ENCODE measurements around the gene TBL1Y. TPM values are rescaled to one million over a fixed set of nuclear protein-coding genes. Genes with fewer than 3 reads are reported as not detected.

TBL1Y gene
- total and polyA plus RNA-seq, 2 experiments from 2014 or later: 2.6 to 5.8 TPM

DNA sequence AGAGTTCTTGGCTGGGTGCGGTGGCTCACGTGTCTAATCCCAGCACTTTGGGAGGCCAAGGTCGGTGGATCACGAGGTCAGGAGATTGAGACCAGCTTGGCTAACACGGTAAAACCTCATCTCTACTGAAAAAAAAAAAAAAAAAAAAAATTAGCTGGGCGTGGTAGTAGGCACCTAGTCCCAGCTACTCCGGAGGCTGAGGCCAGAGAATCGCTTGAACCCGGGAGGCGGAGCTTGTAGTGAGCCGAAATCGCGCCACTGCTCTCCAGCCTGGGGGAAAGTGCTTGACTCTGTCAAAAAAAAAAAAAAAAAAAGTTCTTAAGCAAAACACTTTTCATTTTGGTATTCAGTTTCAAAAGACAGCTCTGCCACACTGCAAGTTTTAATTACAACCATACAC is 37.9 kb downstream of the TBL1Y start (continued):
- TF ChIP-seq, protein P1, sequence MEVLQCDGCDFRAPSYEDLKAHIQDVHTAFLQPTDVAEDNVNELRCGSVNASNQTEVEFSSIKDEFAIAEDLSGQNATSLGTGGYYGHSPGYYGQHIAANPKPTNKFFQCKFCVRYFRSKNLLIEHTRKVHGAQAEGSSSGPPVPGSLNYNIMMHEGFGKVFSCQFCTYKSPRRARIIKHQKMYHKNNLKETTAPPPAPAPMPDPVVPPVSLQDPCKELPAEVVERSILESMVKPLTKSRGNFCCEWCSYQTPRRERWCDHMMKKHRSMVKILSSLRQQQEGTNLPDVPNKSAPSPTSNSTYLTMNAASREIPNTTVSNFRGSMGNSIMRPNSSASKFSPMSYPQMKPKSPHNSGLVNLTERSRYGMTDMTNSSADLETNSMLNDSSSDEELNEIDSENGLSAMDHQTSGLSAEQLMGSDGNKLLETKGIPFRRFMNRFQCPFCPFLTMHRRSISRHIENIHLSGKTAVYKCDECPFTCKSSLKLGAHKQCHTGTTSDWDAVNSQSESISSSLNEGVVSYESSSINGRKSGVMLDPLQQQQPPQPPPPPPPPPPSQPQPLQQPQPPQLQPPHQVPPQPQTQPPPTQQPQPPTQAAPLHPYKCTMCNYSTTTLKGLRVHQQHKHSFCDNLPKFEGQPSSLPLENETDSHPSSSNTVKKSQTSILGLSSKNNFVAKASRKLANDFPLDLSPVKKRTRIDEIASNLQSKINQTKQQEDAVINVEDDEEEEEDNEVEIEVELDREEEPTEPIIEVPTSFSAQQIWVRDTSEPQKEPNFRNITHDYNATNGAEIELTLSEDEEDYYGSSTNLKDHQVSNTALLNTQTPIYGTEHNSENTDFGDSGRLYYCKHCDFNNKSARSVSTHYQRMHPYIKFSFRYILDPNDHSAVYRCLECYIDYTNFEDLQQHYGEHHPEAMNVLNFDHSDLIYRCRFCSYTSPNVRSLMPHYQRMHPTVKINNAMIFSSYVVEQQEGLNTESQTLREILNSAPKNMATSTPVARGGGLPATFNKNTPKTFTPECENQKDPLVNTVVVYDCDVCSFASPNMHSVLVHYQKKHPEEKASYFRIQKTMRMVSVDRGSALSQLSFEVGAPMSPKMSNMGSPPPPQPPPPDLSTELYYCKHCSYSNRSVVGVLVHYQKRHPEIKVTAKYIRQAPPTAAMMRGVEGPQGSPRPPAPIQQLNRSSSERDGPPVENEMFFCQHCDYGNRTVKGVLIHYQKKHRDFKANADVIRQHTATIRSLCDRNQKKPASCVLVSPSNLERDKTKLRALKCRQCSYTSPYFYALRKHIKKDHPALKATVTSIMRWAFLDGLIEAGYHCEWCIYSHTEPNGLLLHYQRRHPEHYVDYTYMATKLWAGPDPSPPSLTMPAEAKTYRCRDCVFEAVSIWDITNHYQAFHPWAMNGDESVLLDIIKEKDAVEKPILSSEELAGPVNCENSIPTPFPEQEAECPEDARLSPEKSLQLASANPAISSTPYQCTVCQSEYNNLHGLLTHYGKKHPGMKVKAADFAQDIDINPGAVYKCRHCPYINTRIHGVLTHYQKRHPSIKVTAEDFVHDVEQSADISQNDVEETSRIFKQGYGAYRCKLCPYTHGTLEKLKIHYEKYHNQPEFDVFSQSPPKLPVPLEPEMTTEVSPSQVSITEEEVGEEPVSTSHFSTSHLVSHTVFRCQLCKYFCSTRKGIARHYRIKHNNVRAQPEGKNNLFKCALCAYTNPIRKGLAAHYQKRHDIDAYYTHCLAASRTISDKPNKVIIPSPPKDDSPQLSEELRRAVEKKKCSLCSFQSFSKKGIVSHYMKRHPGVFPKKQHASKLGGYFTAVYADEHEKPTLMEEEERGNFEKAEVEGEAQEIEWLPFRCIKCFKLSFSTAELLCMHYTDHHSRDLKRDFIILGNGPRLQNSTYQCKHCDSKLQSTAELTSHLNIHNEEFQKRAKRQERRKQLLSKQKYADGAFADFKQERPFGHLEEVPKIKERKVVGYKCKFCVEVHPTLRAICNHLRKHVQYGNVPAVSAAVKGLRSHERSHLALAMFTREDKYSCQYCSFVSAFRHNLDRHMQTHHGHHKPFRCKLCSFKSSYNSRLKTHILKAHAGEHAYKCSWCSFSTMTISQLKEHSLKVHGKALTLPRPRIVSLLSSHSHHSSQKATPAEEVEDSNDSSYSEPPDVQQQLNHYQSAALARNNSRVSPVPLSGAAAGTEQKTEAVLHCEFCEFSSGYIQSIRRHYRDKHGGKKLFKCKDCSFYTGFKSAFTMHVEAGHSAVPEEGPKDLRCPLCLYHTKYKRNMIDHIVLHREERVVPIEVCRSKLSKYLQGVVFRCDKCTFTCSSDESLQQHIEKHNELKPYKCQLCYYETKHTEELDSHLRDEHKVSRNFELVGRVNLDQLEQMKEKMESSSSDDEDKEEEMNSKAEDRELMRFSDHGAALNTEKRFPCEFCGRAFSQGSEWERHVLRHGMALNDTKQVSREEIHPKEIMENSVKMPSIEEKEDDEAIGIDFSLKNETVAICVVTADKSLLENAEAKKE (CRISPR knock-in tag; IDR thresholded peaks at IDR 0.05): no peak
- TF ChIP-seq, protein P2, sequence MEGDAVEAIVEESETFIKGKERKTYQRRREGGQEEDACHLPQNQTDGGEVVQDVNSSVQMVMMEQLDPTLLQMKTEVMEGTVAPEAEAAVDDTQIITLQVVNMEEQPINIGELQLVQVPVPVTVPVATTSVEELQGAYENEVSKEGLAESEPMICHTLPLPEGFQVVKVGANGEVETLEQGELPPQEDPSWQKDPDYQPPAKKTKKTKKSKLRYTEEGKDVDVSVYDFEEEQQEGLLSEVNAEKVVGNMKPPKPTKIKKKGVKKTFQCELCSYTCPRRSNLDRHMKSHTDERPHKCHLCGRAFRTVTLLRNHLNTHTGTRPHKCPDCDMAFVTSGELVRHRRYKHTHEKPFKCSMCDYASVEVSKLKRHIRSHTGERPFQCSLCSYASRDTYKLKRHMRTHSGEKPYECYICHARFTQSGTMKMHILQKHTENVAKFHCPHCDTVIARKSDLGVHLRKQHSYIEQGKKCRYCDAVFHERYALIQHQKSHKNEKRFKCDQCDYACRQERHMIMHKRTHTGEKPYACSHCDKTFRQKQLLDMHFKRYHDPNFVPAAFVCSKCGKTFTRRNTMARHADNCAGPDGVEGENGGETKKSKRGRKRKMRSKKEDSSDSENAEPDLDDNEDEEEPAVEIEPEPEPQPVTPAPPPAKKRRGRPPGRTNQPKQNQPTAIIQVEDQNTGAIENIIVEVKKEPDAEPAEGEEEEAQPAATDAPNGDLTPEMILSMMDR (conservative IDR thresholded peaks at IDR 0.05; ENCODE audit: low read depth in 2 of 2): no peak
- TF ChIP-seq, protein P3, sequence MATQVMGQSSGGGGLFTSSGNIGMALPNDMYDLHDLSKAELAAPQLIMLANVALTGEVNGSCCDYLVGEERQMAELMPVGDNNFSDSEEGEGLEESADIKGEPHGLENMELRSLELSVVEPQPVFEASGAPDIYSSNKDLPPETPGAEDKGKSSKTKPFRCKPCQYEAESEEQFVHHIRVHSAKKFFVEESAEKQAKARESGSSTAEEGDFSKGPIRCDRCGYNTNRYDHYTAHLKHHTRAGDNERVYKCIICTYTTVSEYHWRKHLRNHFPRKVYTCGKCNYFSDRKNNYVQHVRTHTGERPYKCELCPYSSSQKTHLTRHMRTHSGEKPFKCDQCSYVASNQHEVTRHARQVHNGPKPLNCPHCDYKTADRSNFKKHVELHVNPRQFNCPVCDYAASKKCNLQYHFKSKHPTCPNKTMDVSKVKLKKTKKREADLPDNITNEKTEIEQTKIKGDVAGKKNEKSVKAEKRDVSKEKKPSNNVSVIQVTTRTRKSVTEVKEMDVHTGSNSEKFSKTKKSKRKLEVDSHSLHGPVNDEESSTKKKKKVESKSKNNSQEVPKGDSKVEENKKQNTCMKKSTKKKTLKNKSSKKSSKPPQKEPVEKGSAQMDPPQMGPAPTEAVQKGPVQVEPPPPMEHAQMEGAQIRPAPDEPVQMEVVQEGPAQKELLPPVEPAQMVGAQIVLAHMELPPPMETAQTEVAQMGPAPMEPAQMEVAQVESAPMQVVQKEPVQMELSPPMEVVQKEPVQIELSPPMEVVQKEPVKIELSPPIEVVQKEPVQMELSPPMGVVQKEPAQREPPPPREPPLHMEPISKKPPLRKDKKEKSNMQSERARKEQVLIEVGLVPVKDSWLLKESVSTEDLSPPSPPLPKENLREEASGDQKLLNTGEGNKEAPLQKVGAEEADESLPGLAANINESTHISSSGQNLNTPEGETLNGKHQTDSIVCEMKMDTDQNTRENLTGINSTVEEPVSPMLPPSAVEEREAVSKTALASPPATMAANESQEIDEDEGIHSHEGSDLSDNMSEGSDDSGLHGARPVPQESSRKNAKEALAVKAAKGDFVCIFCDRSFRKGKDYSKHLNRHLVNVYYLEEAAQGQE (IDR thresholded peaks at IDR 0.05; ENCODE audit: unreplicated experiment): no peak
- TF ChIP-seq EZH2phosphoT487 (IDR thresholded peaks at IDR 0.05; ENCODE audit: unreplicated experiment): no peak
- no peak for TF ChIP-seq JUNB (IDR thresholded peaks at IDR 0.05; ENCODE audit: unreplicated experiment)
- TF ChIP-seq ZNF114 (CRISPR knock-in tag; IDR thresholded peaks at IDR 0.05): no peak

All from GM23338 (cell line).